Ascending aorta (tissue), 2 donors: ENCODE data around the gene ARL6IP5. TPM values are rescaled to one million over a fixed set of nuclear protein-coding genes. Genes with fewer than 3 reads are reported as not detected.

Experiments used
- DNase-seq, 2 donors: peaks; one replicate each; pipeline ENCODE4 v3.0.0-alpha.2; 2019; ENCODE audit warnings: low spot score in 2 of 2
- H3K27ac ChIP-seq, 2 donors: fragments of 200-600 bp; sonication (generic); one replicate each; pipeline ENCODE4 v1.5.1; 2016 to 2017; ENCODE audit warnings: mild to moderate bottlenecking in 1 of 2
- H3K27me3 ChIP-seq: fragments of 200-600 bp; sonication (generic); one replicate; pipeline ENCODE4 v1.5.1; 2017
- H3K36me3 ChIP-seq, 2 donors: fragments of 200-600 bp; sonication (generic); one replicate each; pipeline ENCODE4 v1.5.1; 2016
- H3K4me1 ChIP-seq, 2 donors: fragments of 200-600 bp; sonication (generic); one replicate each; pipeline ENCODE4 v1.5.1; 2016 to 2017; ENCODE audit warnings: mild to moderate bottlenecking in 1 of 2
- H3K4me3 ChIP-seq, 2 donors: fragments of 200-600 bp; sonication (generic); one replicate each; pipeline ENCODE4 v1.5.1; 2016 to 2017; ENCODE audit warnings: mild to moderate bottlenecking in 1 of 2
- H3K9me3 ChIP-seq, 2 donors: fragments of 200-600 bp; sonication (generic); one replicate each; pipeline ENCODE4 v1.5.1; 2016
- intact Hi-C: fragments of 100-400 bp; cut with DNase I; formaldehyde crosslinking; loops from one replicate; pipeline ENCODE4 v1.15.1; 2023
- total RNA-seq: library from RNA; depleted of rRNA; stranded (reverse); fragments of >200 nt; gene quantifications from one replicate; pipeline ENCODE4 v1.1.0, GENCODE V29; 2016
- TF ChIP-seq, protein P1 (sequence below), 3 experiments: fragments of 200-600 bp in 2 of 3; fragments of 450-650 bp in 1 of 3; sonication (generic) in 2 of 3; IDR thresholded peaks; one replicate each; pipeline ENCODE4 v1.5.1; 2016 to 2019; ENCODE audit warnings: antibody characterized with exemption in 3 of 3, mild to moderate bottlenecking in 1 of 3, moderate library complexity in 1 of 3

ARL6IP5 gene
- total RNA-seq, 1 donor from 2014 or later: 134 TPM

DNA sequence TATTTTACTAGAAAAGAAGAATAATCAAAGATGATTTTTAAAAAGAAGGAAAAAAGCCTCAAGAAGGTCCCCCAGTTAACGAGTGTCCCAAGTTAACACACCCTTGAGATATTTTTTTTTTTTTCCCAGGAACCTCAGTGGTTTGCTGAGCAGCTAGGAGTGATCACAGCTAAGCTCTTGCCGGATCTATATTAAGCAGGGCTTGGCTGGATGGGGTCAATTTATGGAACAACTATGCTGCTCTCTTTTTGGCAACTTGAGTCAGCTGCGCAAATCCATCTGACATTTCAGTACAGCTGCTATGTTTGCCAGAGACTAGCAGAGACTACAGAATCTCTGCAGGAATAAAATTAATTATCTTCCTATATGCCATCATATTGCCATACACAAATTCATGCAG is 37.7 kb downstream of the ARL6IP5 start, which contains the start of gene LMOD3:
Gene LMOD3 (minus strand): TSS at position 193 of the 400 bp plus-strand sequence. CDS start 209 bp downstream, outside the sequence.
- intact Hi-C loops: no loop called here
- H3K27ac ChIP-seq: no peak within 1 kb of the TSS
- TF ChIP-seq, protein P1, sequence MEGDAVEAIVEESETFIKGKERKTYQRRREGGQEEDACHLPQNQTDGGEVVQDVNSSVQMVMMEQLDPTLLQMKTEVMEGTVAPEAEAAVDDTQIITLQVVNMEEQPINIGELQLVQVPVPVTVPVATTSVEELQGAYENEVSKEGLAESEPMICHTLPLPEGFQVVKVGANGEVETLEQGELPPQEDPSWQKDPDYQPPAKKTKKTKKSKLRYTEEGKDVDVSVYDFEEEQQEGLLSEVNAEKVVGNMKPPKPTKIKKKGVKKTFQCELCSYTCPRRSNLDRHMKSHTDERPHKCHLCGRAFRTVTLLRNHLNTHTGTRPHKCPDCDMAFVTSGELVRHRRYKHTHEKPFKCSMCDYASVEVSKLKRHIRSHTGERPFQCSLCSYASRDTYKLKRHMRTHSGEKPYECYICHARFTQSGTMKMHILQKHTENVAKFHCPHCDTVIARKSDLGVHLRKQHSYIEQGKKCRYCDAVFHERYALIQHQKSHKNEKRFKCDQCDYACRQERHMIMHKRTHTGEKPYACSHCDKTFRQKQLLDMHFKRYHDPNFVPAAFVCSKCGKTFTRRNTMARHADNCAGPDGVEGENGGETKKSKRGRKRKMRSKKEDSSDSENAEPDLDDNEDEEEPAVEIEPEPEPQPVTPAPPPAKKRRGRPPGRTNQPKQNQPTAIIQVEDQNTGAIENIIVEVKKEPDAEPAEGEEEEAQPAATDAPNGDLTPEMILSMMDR (IDR thresholded peaks at IDR 0.05): no peak

DNA sequence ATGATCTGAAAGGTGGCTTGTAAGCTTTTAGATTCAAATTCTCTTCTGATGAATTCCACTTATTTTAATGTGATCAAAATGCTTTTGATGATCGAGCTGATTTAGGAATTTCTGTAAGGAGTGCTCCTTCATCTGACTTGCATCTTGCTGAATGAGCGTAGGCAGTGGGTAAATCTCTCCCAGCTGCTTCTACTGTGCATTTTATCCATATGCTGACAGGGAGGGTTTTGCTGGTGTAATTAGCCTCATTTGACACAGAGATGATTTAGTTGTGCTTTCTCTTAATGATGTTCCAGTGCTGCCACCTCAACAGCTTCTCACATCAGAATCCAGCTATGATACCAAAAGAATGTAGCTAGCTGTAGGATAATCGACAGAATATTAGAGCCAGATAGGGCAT is 41.5 kb downstream of the ARL6IP5 start:
- Histone ChIP-seq H3K4me1 (no peaks in the 10 kb centered on the region), H3K9me3 (no peaks in the 10 kb centered on the region), H3K4me3 (no peak overlapping the region), H3K27me3 (no peaks in the 10 kb centered on the region), H3K27ac (no peak overlapping the region), H3K36me3 (no peaks in the 10 kb centered on the region)
- no peak for DNase-seq
- intact Hi-C loops: no loop called here
- TF ChIP-seq, protein P1 (IDR thresholded peaks at IDR 0.05): no peak

More for the DNA sequence above, 37.7 kb downstream of the ARL6IP5 start, which contains the start of gene LMOD3:
- Histone ChIP-seq H3K27me3 (no peaks in the 10 kb centered on the region), H3K36me3 (no peaks in the 10 kb centered on the region), H3K4me3 (no peak within 1 kb of the TSS), H3K4me1 (no peaks in the 10 kb centered on the region), H3K9me3 (no peaks in the 10 kb centered on the region)
- DNase-seq: no peak

DNA sequence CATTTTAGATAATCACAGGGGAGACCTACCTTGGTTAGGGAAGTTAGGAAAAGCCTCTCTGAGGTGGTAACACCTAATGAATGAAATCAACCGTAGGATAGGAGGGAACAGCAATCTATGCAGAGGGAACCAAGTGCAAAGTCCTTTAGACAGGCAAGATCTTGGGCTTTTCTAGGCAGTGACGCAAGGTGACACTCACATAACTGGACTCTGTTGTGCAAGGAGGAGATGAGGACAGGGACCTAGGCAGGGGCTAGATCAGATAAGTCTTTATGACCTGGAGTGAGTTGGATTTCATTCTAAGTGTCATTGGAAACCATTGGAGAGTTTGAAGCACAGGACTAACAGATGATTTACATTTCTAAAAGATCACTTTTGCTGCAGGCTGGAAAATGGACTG is 42.3 kb downstream of the ARL6IP5 start:
- Histone ChIP-seq H3K36me3 (no peaks in the 10 kb centered on the region), H3K4me1 (no peaks in the 10 kb centered on the region), H3K27me3 (no peaks in the 10 kb centered on the region), H3K4me3 (no peak overlapping the region), H3K9me3 (no peaks in the 10 kb centered on the region), H3K27ac (no peak overlapping the region)
- DNase-seq: no peak
- TF ChIP-seq, protein P1 (IDR thresholded peaks at IDR 0.05): no peak
- intact Hi-C loops: no loop called here

DNA sequence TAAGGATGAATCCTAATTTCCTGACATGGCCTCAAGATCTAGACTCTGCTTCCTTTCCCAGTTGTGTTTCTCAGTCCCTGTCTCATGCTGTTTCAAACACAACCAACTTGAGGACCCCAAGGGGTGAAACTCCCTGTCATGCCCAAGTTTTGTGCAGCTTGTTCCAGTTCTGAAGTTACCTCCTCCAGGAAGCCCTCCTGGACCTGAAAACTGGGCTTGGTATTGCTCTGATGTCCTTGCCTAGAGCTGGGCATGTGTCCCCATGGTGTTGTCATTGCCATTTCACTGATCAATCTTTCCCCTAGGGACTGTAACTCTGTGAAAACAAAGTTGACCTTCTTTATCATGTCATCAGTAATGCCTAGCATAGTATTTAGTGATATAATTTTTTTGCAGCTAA is 43.8 kb downstream of the ARL6IP5 start:
- intact Hi-C loops: no loop called here
- TF ChIP-seq, protein P1 (IDR thresholded peaks at IDR 0.05): no peak
- Histone ChIP-seq H3K4me1 (no peaks in the 10 kb centered on the region), H3K27ac (no peak overlapping the region), H3K36me3 (no peaks in the 10 kb centered on the region), H3K27me3 (no peaks in the 10 kb centered on the region), H3K4me3 (no peak overlapping the region), H3K9me3 (no peaks in the 10 kb centered on the region)
- no peak for DNase-seq

DNA sequence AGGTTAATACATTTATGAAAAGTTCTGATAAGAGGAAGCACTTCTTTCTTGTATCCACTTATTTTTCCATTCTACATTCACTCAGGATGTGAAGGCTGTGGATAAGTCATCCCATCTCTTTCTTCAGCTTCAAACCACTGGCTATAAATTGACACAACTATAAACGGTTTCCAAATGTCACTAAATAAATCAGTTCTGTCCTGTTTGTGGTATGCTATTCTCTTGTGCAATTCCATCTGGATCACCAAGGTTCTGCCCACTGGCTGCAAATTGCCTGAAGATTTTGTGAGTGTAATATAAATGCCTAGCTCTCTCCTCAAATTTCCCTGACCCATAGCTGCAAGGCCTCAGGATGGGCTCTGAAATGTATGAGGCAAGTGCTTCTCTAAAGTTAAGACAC is 44.8 kb downstream of the ARL6IP5 start:
- Histone ChIP-seq H3K4me3 (no peak overlapping the region), H3K36me3 (no peaks in the 10 kb centered on the region), H3K27me3 (no peaks in the 10 kb centered on the region), H3K4me1 (no peaks in the 10 kb centered on the region), H3K9me3 (no peaks in the 10 kb centered on the region), H3K27ac (no peak overlapping the region)
- DNase-seq: no peak
- intact Hi-C loops: no loop called here
- TF ChIP-seq, protein P1 (IDR thresholded peaks at IDR 0.05): no peak

DNA sequence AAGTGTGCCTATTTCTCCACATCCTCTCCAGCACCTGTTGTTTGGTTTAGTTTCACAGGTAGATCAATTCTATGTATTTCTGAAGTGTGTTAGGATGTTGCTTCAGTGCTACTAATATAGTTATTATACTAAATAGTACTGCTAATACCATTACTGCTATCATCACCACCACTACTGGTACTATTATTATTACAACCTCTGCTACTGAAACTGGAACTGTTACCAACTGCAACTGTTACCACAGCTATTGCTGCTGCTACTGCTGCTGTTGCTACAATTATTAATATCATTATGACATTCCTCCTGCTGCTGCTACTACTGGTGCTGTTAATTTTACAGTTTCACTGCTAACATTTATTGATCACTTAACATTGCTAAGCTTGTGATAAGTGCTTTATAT is 46.0 kb downstream of the ARL6IP5 start:
- no peaks in the 10 kb centered on the region for H3K36me3 ChIP-seq
- DNase-seq: no peak
- no peaks in the 10 kb centered on the region for H3K4me1 ChIP-seq
- intact Hi-C loops: no loop called here
- H3K9me3 ChIP-seq: no peaks in the 10 kb centered on the region
- no peak overlapping the region for H3K4me3 ChIP-seq
- no peak overlapping the region for H3K27ac ChIP-seq
- H3K27me3 ChIP-seq: no peaks in the 10 kb centered on the region
- TF ChIP-seq, protein P1 (IDR thresholded peaks at IDR 0.05): no peak
